ENCODE data around the gene PLPP3. TPM values are rescaled to one million over a fixed set of nuclear protein-coding genes. Genes with fewer than 3 reads are reported as not detected.
A peak's percentile ranks its signal among the peaks of the same experiment; 100 is the strongest.

PLPP3 gene
- polyA plus RNA-seq, 12 donors: 104 to 193 (median 126) TPM; not detected in 1

DNA sequence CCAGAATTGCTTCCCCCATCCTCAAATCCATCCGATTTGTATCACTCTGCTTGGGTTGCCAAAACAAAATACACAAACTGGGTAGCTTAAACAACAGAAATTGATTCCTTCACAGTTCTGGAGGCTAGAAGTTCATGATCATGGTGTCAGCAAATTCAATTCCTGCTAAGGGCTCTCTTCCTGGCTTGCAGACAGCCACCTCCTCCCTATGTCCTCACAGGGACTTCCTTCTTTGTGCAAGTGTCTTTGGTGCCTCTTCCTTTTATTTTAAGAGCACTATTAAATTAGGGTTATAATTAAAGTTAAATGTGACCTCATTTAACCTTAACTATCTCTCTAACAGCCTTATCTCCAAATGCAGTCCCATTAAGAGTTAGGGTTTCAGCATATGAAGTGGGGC, 112.8 kb downstream of the PLPP3 start:
- no peak for DNase-seq

DNA sequence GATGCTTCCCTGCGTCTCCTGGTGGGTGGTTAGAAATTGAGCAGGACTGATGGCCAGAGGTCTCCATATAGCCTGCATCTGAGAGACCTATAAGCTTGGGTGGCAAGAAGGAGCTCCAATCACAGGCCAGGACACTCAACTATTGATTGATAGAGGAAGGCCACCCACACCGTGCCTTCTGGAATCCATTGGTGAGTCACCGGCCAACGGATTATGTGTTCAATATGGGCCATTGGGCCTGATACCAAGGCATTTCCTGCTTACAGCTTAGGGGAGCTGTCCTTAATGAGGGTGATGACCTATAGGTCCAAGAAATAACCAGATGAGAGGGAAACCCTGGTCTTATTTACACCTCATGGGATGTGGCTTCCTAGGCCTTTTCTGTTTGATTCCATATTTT, 115.1 kb downstream of the PLPP3 start:
- no peak for DNase-seq

DNA sequence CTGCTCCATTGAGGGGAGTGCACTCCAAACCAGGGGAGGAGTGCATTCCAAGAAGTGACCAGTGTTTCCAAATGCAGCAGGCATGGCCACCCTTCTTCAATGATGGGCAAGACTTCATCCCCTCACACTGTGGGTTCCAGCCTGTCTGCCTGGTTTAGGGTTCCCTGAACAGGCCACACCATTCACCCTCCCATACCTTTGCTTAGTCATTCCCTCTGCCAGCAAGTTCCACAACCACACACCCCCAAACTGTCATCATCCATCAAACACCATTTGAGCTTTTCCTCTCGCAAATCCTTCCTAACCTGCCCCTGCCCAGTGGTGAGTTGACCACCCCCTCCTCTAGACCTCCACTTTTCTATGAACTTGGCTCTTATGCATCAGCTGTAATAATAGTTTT, 116.0 kb downstream of the PLPP3 start:
- DNase-seq: no peak

DNA sequence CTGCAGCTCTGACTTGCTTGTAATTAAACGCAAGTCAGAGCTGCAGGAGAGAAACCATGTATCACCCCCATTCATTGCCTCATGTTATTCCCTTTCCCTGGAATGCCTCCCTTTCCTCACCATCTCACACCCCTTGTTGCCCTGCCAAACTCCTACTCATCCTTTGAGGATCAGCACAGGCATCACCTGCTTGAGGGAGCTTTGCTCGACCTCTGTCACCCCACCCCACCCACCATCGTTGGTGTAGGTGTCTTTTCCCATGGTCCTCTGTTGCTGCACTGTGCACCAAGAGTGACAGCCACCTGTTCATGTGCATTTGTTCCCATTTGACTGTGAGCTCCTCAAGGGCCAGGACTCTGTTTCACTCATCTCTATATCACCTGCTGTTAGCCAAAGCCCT, 117.2 kb downstream of the PLPP3 start:
- DNase-seq: no peak

DNA sequence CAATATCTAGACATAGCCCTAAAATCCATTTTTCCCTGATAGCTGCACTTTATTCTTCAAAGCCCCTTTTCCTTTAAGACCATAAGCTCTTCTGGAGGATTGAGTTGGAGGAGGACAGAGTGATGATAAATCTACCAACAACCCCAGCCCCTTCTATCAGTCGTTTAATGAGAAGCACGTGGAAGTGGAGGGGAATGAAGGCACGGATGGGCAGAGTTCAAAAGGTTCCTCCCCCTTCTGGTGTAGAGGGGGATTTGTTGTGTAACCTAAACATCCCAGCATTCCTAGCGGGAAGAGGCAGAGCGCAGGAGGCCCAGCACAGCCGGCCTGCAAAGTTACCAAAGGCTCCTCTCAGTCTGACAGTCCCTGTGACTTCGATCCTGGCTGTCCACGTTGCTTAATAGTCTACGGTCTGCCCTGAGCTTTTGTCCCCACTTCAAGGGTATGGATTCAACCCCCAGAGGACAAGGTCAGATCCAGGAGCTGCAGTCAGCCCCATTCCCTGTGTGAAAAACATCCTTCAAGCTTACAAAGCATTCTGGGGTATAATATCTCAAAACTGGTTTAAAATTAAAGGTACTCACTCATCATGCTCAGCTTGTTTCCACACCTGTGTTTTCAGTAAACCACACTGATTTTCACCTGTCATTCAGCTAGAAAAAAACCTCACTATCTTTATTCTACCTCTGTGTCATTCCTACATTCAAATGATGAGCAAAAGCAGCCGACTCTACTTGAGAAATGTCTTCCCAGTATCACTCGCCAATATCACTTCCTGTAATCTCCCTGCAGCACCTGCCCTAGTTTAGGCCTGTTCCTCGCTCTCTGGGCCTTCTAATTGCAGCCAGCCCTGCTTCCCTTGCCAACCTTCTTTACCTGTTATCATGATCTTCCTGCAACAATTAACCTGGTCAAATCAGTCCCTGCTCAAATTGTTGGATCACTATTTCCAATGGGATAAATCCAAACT, 117.9 kb downstream of the PLPP3 start:
- DNase-seq: no peak

DNA sequence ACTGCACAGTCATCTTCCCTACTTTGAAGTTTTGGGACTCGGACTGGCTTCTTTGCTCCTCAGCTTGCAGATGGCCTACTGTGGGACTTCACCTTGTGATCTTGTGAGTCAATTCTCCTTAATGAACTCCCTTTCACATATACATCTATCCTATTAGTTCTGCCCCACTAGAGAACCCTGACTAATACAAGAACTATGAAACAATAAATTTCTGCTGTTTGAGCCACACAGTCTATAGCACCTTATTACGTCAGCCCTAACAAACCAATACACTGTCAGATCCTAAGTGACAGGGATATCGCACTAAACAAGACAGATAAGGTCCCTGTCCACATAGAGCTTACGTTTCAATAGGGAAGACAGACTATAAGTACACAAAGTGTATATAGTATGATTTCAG, 120.1 kb downstream of the PLPP3 start:
- DNase-seq: no peak

DNA sequence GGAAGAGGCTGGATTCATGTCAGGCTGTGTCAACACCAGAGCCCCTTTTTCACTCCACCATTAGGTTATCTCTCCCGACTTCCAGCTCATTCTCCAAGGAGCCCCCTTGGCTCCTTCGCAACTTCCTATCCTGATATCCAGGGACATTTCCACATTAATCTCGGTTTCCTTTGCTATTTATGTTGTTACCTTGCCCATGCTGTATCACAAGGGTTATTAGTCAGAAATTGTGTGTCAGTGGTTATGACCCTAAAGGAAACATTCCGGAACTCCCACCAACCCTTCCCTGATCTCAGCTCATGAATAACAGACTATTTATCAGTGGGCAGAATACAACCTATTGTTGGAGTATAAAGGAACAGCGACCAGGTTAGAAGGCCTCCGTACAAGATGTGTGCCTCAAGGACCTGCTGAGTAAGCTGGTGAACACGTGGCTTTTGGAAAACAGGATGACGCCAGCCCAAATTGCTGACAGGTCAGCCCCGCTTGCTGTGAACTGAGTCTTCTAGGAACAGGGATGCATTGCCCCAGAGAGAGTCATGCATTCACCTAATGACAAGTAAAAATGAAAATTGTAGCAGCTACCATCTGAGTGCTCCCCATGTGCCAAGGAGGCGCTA, 121.5 kb downstream of the PLPP3 start:
- DNase-seq: no peak

DNA sequence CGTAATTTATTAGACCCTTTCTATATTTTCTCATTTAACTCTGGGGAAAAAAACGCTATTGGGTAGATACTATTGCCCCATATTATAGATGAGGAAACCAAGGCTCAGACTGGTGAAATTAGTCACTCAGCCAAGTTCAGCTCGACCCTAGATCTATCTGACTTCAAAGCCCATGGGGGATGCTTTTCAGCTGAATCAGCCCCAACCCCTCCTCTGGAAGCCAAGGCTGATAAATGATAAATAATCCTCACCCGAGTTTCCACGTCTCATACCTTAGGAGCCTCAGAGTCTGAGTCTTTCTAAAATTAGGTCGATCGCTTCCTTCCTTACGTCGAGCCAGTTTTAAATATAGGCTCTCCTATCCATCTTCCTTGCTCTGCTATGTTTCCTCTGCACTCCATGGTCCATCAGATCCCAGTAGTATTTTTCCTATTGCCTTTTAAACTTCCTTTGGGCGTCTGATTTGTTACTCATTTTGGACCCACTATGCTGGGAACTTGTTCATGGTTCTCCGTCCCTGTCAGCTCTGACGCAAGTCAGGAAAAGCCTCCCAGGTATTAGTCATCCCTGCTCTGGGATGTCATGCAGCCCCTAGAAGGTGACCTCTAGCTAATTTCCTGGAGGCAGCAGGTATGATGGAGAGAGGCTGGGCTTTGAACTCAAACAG, 122.8 kb downstream of the PLPP3 start:
- DNase-seq: no peak

DNA sequence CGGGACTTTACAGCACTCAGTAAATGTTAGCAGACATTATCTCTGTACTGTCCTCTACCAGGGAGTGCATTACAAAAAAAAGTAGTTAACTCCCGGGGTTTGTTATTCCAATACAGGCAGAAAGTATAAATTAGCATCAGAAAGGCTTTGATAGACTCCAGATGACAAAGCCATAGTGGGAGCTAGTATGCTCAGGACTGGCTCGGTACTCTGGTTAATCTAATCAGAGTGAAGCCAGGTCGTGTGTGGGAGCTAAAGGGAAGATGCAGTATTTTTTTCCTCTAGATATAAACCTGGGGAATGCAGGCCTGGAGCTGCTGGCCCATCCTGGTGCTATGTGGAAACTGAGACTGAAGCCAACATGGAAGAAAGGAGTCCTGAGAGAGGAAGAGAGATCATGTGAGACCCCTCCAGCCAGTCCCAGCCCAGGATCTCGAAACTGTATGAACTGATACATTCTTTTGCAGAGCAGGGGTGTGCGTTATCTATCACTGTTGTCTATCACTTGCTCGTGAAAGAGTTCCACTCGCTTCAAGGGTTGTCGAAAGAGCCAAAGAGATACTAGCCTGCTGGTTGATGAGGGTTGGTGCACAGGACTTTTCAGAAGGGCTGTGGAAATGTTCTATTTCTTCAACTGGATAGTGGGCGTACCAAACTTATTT, 125.8 kb downstream of the PLPP3 start:
- DNase-seq: peak; percentile 59

DNA sequence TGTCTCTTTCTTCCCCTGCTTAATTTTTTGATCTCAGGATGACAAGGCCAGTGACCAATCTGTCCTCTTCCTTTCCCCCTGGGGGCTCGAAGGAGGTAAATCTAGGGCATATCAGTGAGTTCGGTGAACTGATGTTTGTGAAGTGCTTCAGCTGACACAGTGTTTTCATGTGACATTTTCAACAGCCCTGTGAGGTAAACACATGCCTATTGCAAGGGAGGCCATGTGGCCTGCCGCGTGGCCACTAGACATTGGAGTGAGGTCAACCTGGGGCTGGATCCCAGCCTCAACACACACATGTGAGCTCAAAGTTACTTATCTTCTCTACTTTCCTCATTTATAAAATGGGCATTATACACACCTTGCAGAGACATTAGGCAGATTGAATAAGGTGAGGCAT, 126.3 kb downstream of the PLPP3 start:
- no peak for DNase-seq

DNA sequence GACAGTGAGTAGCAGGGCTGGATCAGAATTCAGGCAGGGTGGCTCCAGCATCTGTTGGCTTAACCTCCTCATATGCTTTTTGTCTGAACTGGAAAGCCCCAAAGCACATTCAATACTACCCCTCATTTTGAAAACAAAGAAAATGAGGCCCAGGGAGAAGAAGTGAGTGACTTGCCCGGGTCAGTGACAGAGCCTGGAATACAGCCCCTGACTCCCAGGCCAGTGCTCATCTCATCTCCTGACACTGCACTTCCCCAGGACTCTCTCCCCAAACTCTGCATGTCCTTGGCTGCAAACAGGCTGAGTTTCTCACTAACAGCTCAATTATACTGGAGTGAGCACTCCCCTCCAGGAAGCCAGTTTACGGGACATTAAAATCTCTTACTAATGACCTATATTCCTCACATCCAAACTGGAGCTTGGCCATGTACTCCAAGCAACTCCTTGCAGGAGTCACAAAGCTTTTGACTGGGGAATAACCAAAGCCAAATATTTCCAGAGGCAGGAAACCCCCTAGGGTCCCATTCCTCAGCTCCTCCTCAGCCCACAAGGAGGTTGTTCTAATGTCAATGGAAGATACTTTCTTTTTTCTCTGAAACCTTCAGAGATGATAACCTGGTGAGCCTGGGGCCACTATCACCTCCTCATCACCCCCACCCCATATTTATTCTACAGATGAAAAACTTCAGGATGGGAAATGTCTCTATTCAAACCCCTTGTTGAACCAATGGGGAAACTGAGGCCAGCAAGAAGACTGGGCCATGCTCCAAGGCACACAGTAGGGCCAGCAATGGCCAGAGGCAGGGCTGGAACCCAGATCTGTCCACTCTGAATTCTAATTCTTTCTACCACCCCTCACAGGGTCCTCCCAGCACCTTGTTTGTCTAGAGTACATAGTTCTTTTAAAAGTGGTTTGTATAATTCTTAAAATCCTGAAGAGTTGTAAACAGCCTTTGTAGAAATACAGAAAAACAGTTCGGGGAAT, 127.0 kb downstream of the PLPP3 start:
- DNase-seq: peak; percentile 78

DNA sequence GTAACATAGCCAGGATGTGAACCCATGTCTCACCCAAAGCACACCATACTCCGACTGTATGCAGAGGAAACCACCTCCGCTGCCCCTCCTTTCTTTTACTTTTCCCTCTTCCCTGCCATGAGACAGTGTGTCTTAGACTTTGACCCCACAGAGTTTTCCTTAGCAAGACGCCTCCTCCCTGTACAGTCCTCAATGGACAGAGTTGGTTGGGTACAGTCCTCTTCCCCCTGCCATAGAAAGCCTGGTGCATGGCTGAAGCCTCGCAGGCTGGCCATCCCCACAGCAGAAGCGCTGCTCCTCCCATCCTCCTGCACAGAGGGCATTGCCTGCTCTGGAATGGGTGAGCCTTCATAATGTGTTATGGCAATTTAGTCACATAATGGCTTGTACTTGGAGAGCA, 127.9 kb downstream of the PLPP3 start:
- no peak for DNase-seq

DNA sequence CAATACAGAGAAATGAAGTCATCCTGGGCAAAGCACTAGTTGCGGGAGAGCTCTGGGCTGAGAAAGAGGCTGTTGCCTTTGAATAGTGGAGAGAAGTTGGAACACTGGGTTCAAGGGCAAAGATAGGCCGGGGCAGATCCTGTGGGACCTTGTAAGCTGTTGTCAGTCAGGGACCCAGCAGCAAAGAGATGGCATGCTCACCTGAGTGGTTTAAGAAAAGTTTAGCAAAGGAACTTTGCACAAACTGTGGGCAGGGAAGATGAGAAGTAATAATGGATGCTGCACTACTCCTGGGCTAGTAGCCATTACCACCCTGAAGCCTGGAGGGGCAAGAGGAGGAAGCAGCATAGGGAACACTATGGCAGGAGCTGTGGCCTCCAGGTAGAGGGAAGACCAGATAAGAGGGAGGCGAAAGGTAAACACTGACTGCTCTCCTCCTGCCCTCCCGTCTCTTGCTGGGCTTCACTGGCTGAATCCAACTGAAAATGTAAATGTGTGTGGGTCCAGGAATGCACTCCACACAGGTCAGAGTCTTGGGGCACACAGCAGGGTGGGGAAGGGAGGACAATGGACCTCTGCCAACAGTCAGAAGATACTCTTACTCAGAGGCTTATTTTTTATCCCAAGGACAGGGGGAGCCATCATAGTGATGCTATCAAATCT, 129.2 kb downstream of the PLPP3 start:
- DNase-seq: no peak

DNA sequence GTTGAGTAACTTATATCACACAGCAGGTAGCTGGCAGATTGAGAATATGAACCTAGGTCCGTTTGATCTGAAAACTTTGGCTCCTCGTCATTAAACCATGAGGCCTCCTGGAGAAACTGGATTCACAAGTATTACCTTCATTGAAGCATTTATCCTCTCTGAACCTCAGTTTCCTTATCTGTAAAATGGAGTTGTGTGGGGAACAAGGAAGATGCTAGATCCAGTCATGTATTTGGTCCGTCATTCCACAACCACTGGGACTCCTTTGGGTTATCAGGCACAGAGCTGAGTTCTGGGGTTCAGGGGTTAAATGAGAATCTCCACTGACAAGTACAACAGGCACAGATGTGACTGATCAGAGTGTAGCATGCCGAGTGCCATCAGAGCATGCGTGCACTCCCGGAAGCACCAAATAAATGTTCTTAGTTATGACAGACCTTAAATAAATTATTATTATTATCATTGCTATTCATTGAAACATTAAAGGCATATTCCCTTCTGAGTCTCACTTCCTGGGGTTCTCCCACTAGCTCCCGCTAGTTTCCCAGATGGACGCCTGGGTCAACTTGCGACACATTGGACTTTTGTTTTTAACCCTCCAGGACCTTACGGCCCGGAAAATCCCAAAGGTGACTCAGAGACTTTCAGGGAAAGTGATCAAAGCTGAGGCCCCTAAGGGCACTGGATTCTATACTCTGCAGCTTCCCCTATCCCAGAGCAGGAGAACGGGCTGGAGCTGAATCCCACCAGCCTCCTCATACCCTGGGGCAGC, 130.6 kb downstream of the PLPP3 start:
- DNase-seq: no peak

DNA sequence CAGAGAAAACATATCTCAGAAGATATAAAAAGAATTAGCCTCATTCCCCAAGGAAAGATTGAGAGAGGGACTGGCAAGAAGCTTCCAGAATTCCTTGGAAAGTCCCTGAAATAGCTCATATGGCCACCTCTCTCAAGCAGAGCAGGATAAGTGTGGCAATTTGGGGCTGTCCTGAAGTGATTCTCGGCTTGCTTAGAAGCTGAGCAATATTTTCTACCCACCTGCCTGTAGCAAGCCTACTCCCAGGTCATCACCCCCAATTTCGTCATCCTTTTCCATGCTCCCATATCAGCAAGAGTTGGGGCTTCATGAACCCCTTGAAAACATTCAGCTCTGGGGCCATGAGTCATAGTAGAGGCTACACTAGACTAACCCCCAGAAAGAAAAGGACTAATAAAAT, 131.5 kb downstream of the PLPP3 start:
- DNase-seq: no peak

DNA sequence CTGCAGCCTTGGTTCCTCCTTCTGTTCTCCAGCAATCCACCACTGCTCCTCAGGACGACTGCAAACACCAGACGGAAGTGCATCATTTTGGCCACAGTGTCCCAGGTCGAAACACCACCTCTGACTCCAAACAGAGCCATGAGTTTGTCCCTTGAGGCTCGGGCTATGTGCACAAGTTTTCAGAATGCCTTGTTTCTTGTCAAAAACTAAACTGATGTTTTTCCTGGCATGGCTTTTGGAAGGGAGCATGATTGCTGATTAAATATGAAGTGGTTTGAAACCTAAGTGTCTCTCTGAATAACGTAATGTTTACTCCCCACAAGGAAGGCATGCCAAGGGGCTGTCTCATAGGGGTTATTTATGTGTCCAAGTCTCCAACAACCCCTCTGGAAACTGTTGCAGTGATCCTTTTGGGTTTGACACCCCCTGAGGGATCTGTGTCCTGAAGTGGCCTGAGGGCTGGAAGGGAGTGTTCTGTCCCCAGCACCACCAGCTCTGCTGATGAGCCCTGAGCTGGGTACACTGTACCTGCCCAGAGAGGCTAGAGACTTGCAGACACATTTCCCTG, 132.7 kb downstream of the PLPP3 start:
- DNase-seq: no peak

DNA sequence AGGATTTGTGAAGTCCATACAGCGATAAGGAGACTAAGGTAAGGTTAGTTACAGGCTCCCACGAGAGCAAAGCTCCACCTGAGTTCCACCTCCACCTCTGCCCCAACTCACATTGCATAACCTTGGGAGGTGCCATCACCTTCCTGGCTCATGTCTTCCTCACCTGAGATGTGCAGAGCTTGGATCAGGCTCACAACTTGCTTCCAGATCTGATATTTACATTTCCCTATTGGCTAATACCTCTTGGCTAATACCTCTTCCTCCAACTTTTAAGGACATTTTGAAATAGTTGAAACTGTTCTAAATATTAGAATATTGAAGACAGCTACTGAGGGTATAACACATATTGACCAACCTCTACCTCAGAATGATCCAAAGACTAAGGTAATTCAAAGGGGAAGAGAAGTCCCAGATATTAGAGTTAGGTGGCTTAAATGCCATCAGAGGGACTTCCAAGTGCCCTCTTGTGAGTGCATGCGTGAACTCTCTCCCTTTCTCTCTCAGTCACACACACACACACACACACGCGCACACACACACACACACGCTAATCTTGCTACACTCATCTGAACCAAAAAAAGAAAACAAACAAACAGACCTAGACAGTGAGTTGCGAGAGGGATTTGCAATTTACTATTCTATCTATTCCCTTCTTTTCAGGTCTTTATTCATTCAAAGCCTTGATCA, 134.3 kb downstream of the PLPP3 start:
- no peak for DNase-seq

All from muscle of arm (tissue), 12 donors.